Sciatic nerve (tissue), 2 donors: Measurements from ENCODE around the gene CLPSL1. TPM values are rescaled to one million over a fixed set of nuclear protein-coding genes. Genes with fewer than 3 reads are reported as not detected.
A peak's percentile ranks its signal among the peaks of the same experiment; 100 is the strongest.
"Not testable (repeated sequence)": the region's sequence is repeated elsewhere in the genome, so short reads cannot be mapped to it uniquely, and the experiment has no call there.

ENCODE experiments used
- ATAC-seq: fragments of 200-7000 bp; cut with Tn5 transposase; one replicate; pipeline ENCODE4 v1.9.1; 2020; ENCODE audit warnings: mild to moderate bottlenecking, moderate library complexity
- DNase-seq: peaks from one replicate; pipeline ENCODE4 v3.0.0-alpha.2; 2020; ENCODE audit warnings: low spot score
- intact Hi-C: fragments of 100-400 bp; cut with DNase I; formaldehyde crosslinking; loops from one replicate; pipeline ENCODE4 v1.14.2; 2022
- total RNA-seq: library from RNA; stranded (reverse); fragmentation: NEBNext Ultra II Directional; extraction: Animal tissue kit (Norgen Biotek cat#: 25700); gene quantifications from one replicate; pipeline ENCODE4 v1.2.1, GENCODE V29; 2021
- donor health status: DM: no; HTN: no; CAD: no.
- donor health status: DM: no; HTN: no; CAD: no.

Gene CLPSL1
- total RNA-seq: not detected

DNA sequence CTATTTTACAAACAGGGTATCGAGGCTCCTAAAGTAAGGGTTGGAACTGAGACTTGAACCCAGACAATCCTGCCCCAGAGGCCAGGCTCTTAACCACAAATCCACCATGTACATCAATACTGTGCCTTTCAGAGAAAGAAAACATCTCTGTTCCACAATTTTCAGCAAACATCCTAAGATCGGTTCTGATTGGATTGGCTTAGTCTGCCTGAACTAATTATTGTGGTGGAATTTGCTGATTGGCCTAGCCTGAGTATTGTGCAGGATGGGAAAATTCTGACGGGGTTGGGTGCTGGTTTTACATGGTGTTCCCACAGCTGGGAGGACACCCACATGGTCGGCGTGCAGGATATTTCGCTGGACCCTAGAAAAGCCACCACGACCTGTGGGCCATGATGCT lies at the start of gene CLPSL1:
Gene CLPSL1 (plus strand): TSS at position 301 of the 400 bp plus-strand sequence. CDS start 92 bp downstream, at position 393.
- intact Hi-C loops: no loop called here
- no peak for ATAC-seq
- DNase-seq: no peak

DNA sequence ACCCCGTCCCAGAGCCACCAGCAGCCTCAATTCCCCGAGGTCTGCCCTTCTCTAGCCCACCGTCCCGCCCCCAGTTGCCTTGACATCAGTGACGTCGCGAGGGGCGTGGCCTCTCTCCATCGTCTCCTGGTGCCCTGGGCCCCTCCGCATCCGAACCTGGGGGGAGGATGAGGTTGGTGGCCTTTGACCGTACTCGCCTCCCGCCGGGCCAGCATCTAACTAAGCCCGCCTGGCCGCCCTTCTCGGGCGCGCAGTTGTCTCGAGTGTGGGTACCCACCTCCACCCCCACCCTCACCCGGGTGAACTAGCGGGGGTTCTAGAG lies 49.4 kb upstream of the CLPSL1 start:
- intact Hi-C loops: no loop called here
- ATAC-seq: peak; percentile 66
- peak; percentile 97 for DNase-seq

DNA sequence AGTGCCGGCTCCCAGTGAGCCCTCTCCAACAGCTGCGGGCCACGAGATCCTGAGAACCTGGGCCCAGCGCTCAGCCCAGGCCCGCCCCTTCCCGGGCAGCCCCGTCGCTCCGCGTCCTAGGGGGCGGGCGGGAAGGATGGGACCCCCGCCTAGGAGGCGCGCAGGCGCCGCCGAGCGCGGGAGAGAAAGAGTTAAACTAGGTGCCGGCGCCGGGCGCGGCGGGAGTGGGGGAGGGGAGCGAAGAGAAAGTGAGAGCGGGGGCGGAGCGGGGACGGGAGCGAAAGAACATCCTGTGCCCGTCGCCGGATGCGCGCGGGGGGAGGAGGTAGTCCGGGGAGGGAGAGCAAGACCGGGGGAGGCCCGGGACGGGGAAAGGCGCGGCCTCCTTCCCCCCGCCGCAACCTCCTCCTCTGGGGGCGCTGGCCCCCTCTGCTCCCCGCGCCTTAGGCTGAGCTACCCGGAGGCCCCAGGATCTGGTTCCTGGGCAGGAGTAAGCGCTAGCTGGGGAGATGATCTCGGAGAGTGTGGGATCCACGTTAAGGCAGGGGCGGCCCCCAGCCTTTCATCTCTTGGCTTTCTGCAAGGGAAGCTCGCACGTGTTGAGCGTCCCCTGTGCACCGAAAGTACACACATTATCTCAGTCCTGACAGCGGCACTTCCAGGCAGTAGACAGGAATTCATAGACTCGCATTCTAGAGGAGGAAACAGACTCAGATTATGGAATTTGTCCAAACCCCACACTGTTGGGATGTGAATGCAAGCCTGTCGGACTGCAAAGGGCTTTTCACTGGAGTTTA lies 48.9 kb upstream of the CLPSL1 start:
- intact Hi-C loops: no loop called here
- ATAC-seq: peak; percentile 76

GRCh38 chr6:35733633-35734032 lies 47.2 kb upstream of the CLPSL1 start:
- ATAC-seq (no peak), DNase-seq (no peak)
- intact Hi-C loops: no loop called here

More for the DNA sequence above, 48.9 kb upstream of the CLPSL1 start:
- peak; percentile 97 for DNase-seq

DNA sequence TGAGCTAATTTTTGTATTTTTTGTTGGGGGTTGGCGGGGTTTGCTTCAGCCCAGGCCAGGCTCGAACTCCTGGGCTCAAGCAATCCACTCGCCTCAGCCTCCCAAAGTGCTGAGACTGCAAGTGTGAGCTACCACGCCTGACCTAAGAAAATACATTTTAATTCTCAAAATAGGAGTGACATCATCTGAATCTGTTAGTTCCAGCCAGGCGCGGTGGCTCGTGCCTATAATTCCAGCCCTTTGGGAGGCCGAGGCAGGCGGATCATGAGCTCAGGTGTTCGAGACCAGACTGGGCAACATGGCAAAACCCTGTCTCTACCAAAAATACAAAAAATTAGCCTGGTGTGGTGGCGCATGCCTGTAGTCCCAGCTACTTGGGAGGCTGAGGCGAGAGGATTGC lies 46.5 kb upstream of the CLPSL1 start:
- ATAC-seq, DNase-seq, intact Hi-C loops: not testable (repeated sequence)

GRCh38 chr6:35735452-35735851 lies 45.4 kb upstream of the CLPSL1 start:
- no peak for ATAC-seq
- intact Hi-C loops: no loop called here

GRCh38 chr6:35736253-35736894 lies 44.4 kb upstream of the CLPSL1 start:
- ATAC-seq (peak; percentile 50), DNase-seq (peak; percentile 89)
- intact Hi-C loops: loop anchor here (2.0 kb wide), 1 partner anchor 152 kb away; no protein-coding TSS in a partner anchor

More at GRCh38 chr6:35735452-35735851, 45.4 kb upstream of the CLPSL1 start:
- no peak for DNase-seq

- intact Hi-C loops: loop anchor here (2.0 kb wide), 1 partner anchor 152 kb away; no protein-coding TSS in a partner anchor
- DNase-seq: no peak
- peak; percentile 1 for ATAC-seq
Observed at GRCh38 chr6:35736982-35737412, 43.8 kb upstream of the CLPSL1 start, which contains the start of gene ARMC12. TSS of gene ARMC12 (plus strand) at chr6:35737032. CDS start at chr6:35737109, 77 bp downstream.

GRCh38 chr6:35737413-35738211 lies 43.2 kb upstream of the CLPSL1 start:
- no peak for DNase-seq
- ATAC-seq: peak; percentile 89
- intact Hi-C loops: loop anchor here (2.0 kb wide), 1 partner anchor 153 kb away; no protein-coding TSS in a partner anchor

DNA sequence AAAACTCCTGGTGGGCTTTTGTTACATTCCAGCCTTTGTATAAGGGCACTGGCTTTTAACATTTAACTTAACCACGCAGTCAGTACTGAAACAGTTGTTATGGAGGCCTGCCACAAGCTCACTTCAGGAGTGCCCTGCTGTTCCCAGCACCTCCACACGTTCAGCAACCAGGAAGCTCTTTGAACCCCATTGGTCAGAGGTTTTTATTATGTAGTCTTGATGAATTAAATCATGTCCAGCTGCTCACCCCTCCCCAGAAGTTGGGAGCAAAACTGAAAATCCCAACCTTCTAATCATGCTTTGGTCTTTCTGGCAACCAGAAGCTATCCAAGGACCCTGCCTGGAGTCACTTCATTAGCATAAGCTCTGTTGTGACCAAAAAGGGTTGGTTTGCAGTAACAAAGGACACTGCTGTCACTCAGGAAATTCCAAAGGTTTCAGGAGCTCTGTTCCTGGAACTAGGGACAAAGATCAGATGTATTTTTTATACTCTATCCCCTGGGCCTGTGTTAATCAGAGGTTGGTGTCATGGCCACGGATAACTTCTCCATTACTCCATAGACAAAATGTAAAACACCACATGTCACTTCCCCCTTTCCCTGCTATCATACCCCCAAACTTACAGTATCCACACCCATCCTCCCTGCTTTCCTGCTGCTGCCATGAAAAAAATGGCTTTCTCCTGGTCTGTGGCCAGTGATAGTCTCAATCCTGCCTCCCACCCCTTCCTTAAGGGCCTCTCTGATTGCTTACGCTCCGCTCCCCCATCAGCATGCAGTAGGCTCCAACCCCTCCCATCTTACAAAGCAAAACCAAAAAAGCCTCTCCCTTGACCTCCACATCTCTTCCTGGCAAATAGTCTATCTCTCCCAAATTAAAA lies 40.9 kb upstream of the CLPSL1 start:
- ATAC-seq (no peak), DNase-seq (no peak)
- intact Hi-C loops: no loop called here

DNA sequence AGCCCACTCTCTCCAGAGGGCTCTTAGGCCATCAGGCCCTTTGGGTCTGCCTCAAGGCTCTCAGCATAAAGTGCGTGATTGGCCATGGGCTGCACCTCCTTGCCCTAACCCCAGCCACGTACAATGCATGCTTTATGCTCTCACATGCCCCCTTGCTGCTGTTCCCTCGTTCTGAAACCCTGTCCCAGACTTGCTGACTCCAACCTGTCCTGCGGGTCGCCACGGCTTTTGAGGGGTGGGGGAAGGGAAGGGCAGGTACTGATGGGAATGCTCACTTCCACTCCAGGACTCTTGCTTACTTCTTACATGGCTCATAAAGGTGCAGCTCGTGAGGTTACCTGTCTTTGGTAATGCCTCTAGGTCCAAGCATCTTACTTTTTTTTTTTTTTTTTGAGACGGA lies 38.0 kb upstream of the CLPSL1 start:
- ATAC-seq (no peak), DNase-seq (no peak)
- intact Hi-C loops: no loop called here

GRCh38 chr6:35745509-35745908 lies 35.3 kb upstream of the CLPSL1 start:
- ATAC-seq (no peak), DNase-seq (no peak)
- intact Hi-C loops: no loop called here

DNA sequence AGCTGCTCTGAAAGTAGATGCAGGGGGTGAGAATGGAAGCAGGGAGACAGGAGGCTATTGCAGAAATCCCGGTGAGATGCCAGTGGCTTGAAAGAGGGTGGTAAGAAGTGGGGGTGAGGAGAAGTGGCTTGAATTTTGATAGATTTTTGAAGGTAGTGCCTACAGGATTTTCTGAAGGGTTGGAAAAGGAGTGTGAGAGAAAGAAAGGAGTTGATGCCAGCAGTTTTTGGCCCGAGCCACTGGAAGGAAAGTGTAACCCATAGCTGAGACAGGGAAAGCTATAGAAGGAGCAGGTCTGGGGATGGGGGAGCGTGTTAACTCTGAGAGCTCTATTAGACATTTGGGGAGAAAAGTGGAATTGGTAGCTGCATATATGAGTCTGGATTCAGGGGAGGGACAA lies 34.3 kb upstream of the CLPSL1 start:
- intact Hi-C loops: no loop called here

DNA sequence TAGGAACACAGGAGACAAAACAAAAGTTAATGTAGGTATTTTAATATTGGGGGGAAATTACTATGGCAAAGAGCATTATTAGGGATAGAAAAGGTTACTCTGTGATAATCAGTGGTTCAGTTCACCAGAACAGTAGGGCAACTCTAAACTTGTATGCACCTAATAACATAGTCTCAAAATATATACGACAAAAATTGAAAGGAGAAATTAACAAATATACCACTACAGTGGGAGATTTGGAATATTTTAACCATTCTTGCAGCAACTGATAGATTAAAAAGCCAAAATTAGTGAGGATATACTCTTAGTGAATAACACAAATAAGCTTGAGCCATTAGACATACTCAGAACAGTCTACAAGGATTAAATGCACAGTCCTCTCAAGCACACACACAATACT lies 32.9 kb upstream of the CLPSL1 start:
- intact Hi-C loops: no loop called here
- no peak for DNase-seq
- no peak for ATAC-seq

More for the DNA sequence above, 34.3 kb upstream of the CLPSL1 start:
- ATAC-seq: no peak
- no peak for DNase-seq

- intact Hi-C loops: no loop called here
- ATAC-seq (no peak), DNase-seq (no peak)
Observed at GRCh38 chr6:35750557-35750956, 30.3 kb upstream of the CLPSL1 start.

DNA sequence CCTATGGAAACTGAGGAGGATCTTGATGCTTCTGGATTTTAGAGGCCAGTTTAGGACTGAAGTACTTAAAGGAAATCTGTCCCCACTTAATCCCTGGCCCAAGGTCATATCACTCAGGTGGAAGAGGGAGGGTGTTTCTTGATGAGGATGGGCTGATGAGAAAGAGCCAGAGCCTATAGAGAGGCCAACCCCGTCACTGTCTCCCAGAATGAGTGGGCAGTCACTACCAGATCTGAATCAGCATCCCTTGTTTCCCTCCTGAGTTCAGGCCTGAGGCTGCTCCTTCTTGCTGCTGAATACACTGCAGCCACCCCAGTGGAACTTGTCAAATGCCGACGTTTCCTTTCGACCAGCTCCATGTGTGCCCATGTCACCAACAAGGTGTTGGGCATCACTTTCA lies 29.2 kb upstream of the CLPSL1 start:
- DNase-seq: no peak
- intact Hi-C loops: no loop called here
- ATAC-seq: no peak

DNA sequence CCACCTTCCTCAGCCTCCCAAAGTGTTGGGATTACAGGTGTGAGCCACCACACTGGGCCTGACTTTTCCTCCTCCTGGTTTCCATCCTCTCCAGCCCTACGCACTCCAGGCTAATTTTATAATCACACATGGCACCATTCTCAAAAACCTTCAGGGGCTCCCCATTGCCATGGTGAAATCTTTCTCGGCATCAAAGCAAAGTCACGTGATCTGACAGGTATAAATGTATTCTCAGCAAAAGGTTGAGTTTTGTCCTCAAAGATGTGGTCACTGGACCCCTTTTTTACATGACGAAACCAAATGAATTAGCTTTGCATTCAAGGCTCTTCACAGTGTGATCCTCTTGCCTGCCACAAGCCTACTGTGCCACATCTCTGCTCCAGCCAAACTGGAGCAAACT lies 28.5 kb upstream of the CLPSL1 start:
- no peak for DNase-seq
- no peak for ATAC-seq
- intact Hi-C loops: no loop called here

DNA sequence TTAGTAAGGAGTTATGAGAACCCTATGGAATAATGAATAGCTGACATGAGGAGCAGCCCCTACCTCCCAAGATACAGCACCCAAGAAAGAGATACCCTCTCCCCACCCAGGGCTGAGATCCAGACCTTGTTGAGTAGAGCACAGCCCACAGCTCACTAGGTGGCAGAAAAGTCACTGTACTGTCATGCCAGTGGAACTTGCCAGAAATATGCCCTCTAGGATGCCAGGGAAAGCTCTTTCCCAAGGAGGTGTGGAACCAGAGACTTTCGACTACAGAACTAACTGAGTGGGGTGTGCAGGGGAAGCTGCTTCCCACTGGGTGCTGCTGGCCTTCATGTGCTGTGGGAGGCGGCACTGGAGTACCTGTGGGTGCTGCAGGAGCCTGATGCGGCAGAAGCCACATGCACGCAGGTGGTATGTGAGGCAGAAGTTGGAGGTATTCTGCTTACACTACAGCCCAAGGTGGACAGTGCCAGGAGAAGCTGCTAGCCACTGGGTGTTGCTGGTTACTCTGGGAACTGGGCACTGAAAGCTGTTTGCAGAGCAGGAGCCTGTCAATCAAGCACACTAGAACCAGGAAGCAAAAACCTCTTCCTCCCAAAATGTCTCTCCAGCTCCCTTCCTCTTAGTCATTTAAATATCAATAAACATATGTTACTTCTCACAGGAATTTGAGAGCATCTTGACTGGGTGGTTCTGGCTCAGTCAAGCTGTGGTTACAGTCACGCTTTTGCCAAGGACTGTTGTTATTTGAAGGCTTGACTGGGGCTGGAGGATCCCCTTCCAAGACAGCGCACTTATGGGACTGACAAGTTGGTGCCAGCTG lies 26.2 kb upstream of the CLPSL1 start:
- ATAC-seq (no peak), DNase-seq (no peak)
- intact Hi-C loops: no loop called here
